Lung (tissue), 12 donors: Measurements from ENCODE around the gene SPECC1L. TPM values are rescaled to one million over a fixed set of nuclear protein-coding genes. Genes with fewer than 3 reads are reported as not detected.

ENCODE experiments used
- ATAC-seq: fragments of 200-7000 bp; cut with Tn5 transposase; one replicate; pipeline ENCODE4 v1.9.1; 2020; ENCODE audit warnings: moderate number of reproducible peaks; ENCODE audit not compliant: insufficient read depth, low FRiP score
- DNase-seq, 3 donors: peaks; one replicate each; pipeline ENCODE4 v3.0.0-alpha.2; 2013 to 2017
- H3K27ac ChIP-seq, 2 donors: one replicate each; pipeline ENCODE4 v1.5.1; 2013; ENCODE audit warnings: mild to moderate bottlenecking in 2 of 2, moderate library complexity in 2 of 2, control low read depth in 1 of 2, inconsistent platforms in 1 of 2, low read depth in 1 of 2, low read length in 1 of 2
- H3K27me3 ChIP-seq, 3 donors: one replicate each; pipeline ENCODE4 v1.5.1; 2013; ENCODE audit warnings: low read length in 2 of 3; ENCODE audit not compliant: control insufficient read depth in 3 of 3, insufficient read depth in 3 of 3
- H3K36me3 ChIP-seq, 4 donors: one replicate each; pipeline ENCODE4 v1.5.1; 2013; ENCODE audit warnings: low read length in 4 of 4, mild to moderate bottlenecking in 1 of 4, moderate library complexity in 1 of 4; ENCODE audit not compliant: control insufficient read depth in 4 of 4, insufficient read depth in 4 of 4
- H3K4me1 ChIP-seq, 5 donors: one replicate each; pipeline ENCODE4 v1.5.1; 2013; ENCODE audit warnings: low read length in 5 of 5, mild to moderate bottlenecking in 2 of 5, moderate library complexity in 1 of 5; ENCODE audit not compliant: control insufficient read depth in 5 of 5, insufficient read depth in 5 of 5
- H3K4me3 ChIP-seq: one replicate; pipeline ENCODE4 v1.5.1; 2013; ENCODE audit warnings: mild to moderate bottlenecking, control low read depth, moderate library complexity
- H3K9ac ChIP-seq, 2 donors: one replicate each; pipeline ENCODE4 v1.5.1; 2013; ENCODE audit warnings: low read length in 2 of 2, control low read depth in 1 of 2; ENCODE audit not compliant: insufficient read depth in 1 of 2
- H3K9me3 ChIP-seq, 4 donors: one replicate each; pipeline ENCODE4 v1.5.1; 2013; ENCODE audit warnings: low read length in 3 of 4, mild to moderate bottlenecking in 1 of 4, moderate library complexity in 1 of 4; ENCODE audit not compliant: control insufficient read depth in 4 of 4, insufficient read depth in 3 of 4
- CTCF ChIP-seq: IDR thresholded peaks from 2 replicates; pipeline ENCODE4 v1.5.1; 2012; ENCODE audit warnings: mild to moderate bottlenecking; ENCODE audit errors: control extremely low read depth, extremely low read depth
- WGBS, 2 donors: extraction: QIAGEN DNeasy Blood & Tissue Kit; methylation state at CpG; one replicate each; pipeline ENCODE4 v1.1.7; 2013; 5-methylcytosine and 5-hydroxymethylcytosine counted together
- polyA plus RNA-seq, 2 donors: library from polyadenylated mRNA; stranded (reverse); fragments of 200-250 nt; gene quantifications; one replicate each; pipeline ENCODE4 v1.2.1, GENCODE V29; 2013
- total RNA-seq, 2 donors: library from RNA; depleted of rRNA in 1 of 2; stranded (reverse); fragments of >200 nt in 1 of 2; gene quantifications; one replicate each; pipeline ENCODE4 v1.2.1, GENCODE V29; 2014 to 2021
- donor health status: control.
- donor health status: control.
- donor health status: Bipolar disorder and iron deficiency.
- donor health status: healthy.
- donor health status: DM: yes; HTN: yes; CAD: no.

The SPECC1L gene
- total and polyA plus RNA-seq, 4 donors, result 10.4 to 83.9 (median 37.8) TPM

- Histone ChIP-seq H3K9ac (no peak overlapping the region), H3K36me3 (peaks cover 18 to 55% (median 42%) of the 10 kb centered on the region in 4 donors), H3K27me3 (no peaks in the 10 kb centered on the region), H3K9me3 (no peaks in the 10 kb centered on the region), H3K4me3 (no peak overlapping the region), H3K27ac (no peak overlapping the region), H3K4me1 (peaks cover 0 to 2% (median 0%) of the 10 kb centered on the region in 5 donors)
- no peak for TF ChIP-seq CTCF
- WGBS, 2 donors, result 30 to 39% methylated on average over 2 of the region's 2 CpGs
- DNase-seq, result no peak
- ATAC-seq, result no peak
Measured at GRCh38 chr22:24370401-24370800, 99.8 kb downstream of the SPECC1L start.

GRCh38 chr22:24376002-24376401 lies 105.4 kb downstream of the SPECC1L start:
- 90 to 94% methylated on average over 2 of the region's 2 CpGs for WGBS, 2 donors

GRCh38 chr22:24376586-24376985 lies 106.0 kb downstream of the SPECC1L start:
- Histone ChIP-seq H3K27me3 (no peaks in the 10 kb centered on the region), H3K27ac (no peak overlapping the region), H3K36me3 (peaks cover 7 to 43% (median 28%) of the 10 kb centered on the region in 4 donors), H3K9ac (no peak overlapping the region), H3K4me3 (no peak overlapping the region), H3K9me3 (peaks cover 0 to 2% (median 0%) of the 10 kb centered on the region in 4 donors), H3K4me1 (no peaks in the 10 kb centered on the region)
- TF ChIP-seq CTCF, result no peak
- 43 to 62% methylated on average over 3 of the region's 3 CpGs for WGBS, 2 donors
- DNase-seq (no peak), ATAC-seq (no peak)

More at GRCh38 chr22:24376002-24376401, 105.4 kb downstream of the SPECC1L start:
- Histone ChIP-seq H3K9me3 (peaks cover 0 to 2% (median 0%) of the 10 kb centered on the region in 4 donors), H3K27ac (no peak overlapping the region), H3K9ac (no peak overlapping the region), H3K4me1 (no peaks in the 10 kb centered on the region), H3K27me3 (no peaks in the 10 kb centered on the region), H3K36me3 (peaks cover 9 to 49% (median 32%) of the 10 kb centered on the region in 4 donors), H3K4me3 (no peak overlapping the region)
- DNase-seq, result no peak
- TF ChIP-seq CTCF, result no peak
- no peak for ATAC-seq

GRCh38 chr22:24379536-24379935 lies 108.9 kb downstream of the SPECC1L start:
- H3K27me3 ChIP-seq, result no peaks in the 10 kb centered on the region
- H3K9ac ChIP-seq, result no peak overlapping the region
- H3K4me3 ChIP-seq, result no peak overlapping the region
- H3K36me3 ChIP-seq, result peaks cover 5 to 45% (median 26%) of the 10 kb centered on the region in 4 donors
- ATAC-seq (no peak), DNase-seq (no peak)
- H3K27ac ChIP-seq, result no peak overlapping the region
- H3K4me1 ChIP-seq, result no peaks in the 10 kb centered on the region
- no peak for TF ChIP-seq CTCF
- peaks cover 0 to 2% (median 0%) of the 10 kb centered on the region in 4 donors for H3K9me3 ChIP-seq
- 14 to 34% methylated on average over 2 of the region's 2 CpGs for WGBS, 2 donors
